Suprapubic skin (tissue), 3 donors: ENCODE results near the gene CCDC196.

Source experiments
- EP300 ChIP-seq: sonication (generic); formaldehyde crosslinking; IDR thresholded peaks from one replicate; pipeline ENCODE4 v1.6.1; 2017; ENCODE audit warnings: antibody characterized with exemption
- TF ChIP-seq, protein P1 (sequence below), 2 donors: fragments of 200-600 bp in 1 of 2; fragments of 450-650 bp in 1 of 2; sonication (generic) in 1 of 2; IDR thresholded peaks; one replicate each; pipeline ENCODE4 v1.5.1; 2016 to 2019; ENCODE audit warnings: antibody characterized with exemption in 2 of 2, mild to moderate bottlenecking in 1 of 2, moderate library complexity in 1 of 2

DNA sequence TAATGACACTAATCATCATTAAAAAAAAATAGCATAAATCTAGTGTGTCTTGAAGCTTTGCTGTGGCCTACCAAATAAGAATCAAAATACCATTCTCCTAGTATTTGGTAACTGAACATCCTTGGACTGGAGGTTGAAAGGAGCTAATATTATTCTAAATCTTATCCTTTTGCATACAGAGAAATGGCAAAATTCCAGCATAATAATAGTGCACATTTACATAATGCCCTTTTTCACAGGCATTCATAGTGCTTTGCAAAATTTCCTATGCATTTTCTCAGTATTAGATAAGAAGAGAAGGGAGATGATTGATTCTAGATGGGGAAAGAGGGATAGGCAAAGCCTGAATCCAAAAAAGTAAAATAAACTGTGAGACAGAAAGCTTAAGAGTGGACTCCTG is 13.9 kb upstream of the CCDC196 start:
- TF ChIP-seq, protein P1, sequence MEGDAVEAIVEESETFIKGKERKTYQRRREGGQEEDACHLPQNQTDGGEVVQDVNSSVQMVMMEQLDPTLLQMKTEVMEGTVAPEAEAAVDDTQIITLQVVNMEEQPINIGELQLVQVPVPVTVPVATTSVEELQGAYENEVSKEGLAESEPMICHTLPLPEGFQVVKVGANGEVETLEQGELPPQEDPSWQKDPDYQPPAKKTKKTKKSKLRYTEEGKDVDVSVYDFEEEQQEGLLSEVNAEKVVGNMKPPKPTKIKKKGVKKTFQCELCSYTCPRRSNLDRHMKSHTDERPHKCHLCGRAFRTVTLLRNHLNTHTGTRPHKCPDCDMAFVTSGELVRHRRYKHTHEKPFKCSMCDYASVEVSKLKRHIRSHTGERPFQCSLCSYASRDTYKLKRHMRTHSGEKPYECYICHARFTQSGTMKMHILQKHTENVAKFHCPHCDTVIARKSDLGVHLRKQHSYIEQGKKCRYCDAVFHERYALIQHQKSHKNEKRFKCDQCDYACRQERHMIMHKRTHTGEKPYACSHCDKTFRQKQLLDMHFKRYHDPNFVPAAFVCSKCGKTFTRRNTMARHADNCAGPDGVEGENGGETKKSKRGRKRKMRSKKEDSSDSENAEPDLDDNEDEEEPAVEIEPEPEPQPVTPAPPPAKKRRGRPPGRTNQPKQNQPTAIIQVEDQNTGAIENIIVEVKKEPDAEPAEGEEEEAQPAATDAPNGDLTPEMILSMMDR (IDR thresholded peaks at IDR 0.05): no peak
- no peak for TF ChIP-seq EP300
